Activated CD8-positive, alpha-beta T cell treated with anti-CD3 and anti-CD28 coated beads for 36 hours (primary cell): ENCODE results near the gene STAT2. TPM values are rescaled to one million over a fixed set of nuclear protein-coding genes. Genes with fewer than 3 reads are reported as not detected.

Experiments
- ATAC-seq: fragments of 200-7000 bp; cut with Tn5 transposase; one replicate; pipeline ENCODE4 v1.10.0; 2021; ENCODE audit warnings: mild to moderate bottlenecking, moderate library complexity
- CTCF ChIA-PET: fragments of 350-600 bp; sonication (Branson Sonifier 250); formaldehyde crosslinking; loops from one replicate; lab custom pipeline; 2021; ENCODE audit warnings: antibody characterized with exemption; lab: Charles Lee
- POLR2A ChIA-PET: fragments of 350-600 bp; sonication (Branson Sonifier 250); formaldehyde crosslinking; loops from one replicate; lab custom pipeline; 2021; ENCODE audit warnings: antibody characterized with exemption; lab: Charles Lee
- DNase-seq: peaks from one replicate; pipeline ENCODE4 v3.0.0-alpha.2; 2020
- H3K27ac Mint-ChIP-seq: one replicate; pipeline ENCODE4 v1.8.0; 2021; ENCODE audit warnings: mild to moderate bottlenecking, mixed read lengths
- H3K27me3 Mint-ChIP-seq: one replicate; pipeline ENCODE4 v1.8.0; 2021; ENCODE audit warnings: mixed read lengths
- H3K36me3 Mint-ChIP-seq: one replicate; pipeline ENCODE4 v1.8.0; 2021; ENCODE audit warnings: low read depth, mixed read lengths
- H3K4me1 Mint-ChIP-seq: one replicate; pipeline ENCODE4 v1.8.0; 2021; ENCODE audit warnings: low read depth, mixed read lengths
- H3K4me3 Mint-ChIP-seq: one replicate; pipeline ENCODE4 v1.8.0; 2021; ENCODE audit warnings: mild to moderate bottlenecking, moderate library complexity, mixed read lengths
- H3K9me3 Mint-ChIP-seq: one replicate; pipeline ENCODE4 v1.8.0; 2021; ENCODE audit warnings: mixed read lengths
- CTCF ChIP-seq: fragments of 200-600 bp; IDR thresholded peaks from one replicate; pipeline ENCODE4 v1.8.0; 2022; ENCODE audit warnings: antibody characterized with exemption, mild to moderate bottlenecking
- intact Hi-C: fragments of 100-400 bp; cut with micrococcal nuclease; formaldehyde crosslinking; loops from one replicate; pipeline ENCODE4 v1.10.0; 2022
- total RNA-seq, 2 experiments: library from RNA; stranded (reverse); gene quantifications; one replicate each; pipeline ENCODE4 v1.2.3, GENCODE V29; 2021

STAT2 gene
- total RNA-seq, 2 experiments from 2014 or later = 64.4 to 69.7 TPM

GRCh38 chr12:56375598-56376434 is 15.9 kb upstream of the STAT2 start:
- CTCF ChIA-PET = interaction anchor here (1.5 kb wide), 1 partner anchor 88 kb away, joined by 3 read pairs; no protein-coding TSS in a partner anchor
- Mint-ChIP-seq H3K4me1 (no peaks in the 10 kb centered on the region), H3K27me3 (no peaks in the 10 kb centered on the region), H3K27ac (no peak overlapping the region), H3K4me3 (no peak overlapping the region), H3K36me3 (no peaks in the 10 kb centered on the region), H3K9me3 (peaks cover 5% of the 10 kb centered on the region)
- intact Hi-C loops = no loop called here
- DNase-seq (no peak), ATAC-seq (no peak)
- no peak for TF ChIP-seq CTCF
- POLR2A ChIA-PET = no interaction called here

- no peaks in the 10 kb centered on the region for H3K36me3 Mint-ChIP-seq
- TF ChIP-seq CTCF = no peak
- H3K4me1 Mint-ChIP-seq = no peaks in the 10 kb centered on the region
- no peaks in the 10 kb centered on the region for H3K27me3 Mint-ChIP-seq
- peaks cover 5% of the 10 kb centered on the region for H3K9me3 Mint-ChIP-seq
- H3K4me3 Mint-ChIP-seq = no peak overlapping the region
- no peak for ATAC-seq
- DNase-seq = no peak
- ChIA-PET CTCF (interaction anchor here (1.5 kb wide), 1 partner anchor 89 kb away, joined by 3 read pairs; no protein-coding TSS in a partner anchor), POLR2A (interaction anchor here (0.7 kb wide), 1 partner anchor 66 kb away, joined by 4 read pairs; no protein-coding TSS in a partner anchor)
- intact Hi-C loops = no loop called here
- H3K27ac Mint-ChIP-seq = no peak overlapping the region
These were observed 15.1 kb upstream of the STAT2 start for GRCh38 chr12:56374726-56375597.

GRCh38 chr12:56373515-56373914 is 13.6 kb upstream of the STAT2 start:
- intact Hi-C loops = no loop called here

GRCh38 chr12:56366948-56367347 is 7.0 kb upstream of the STAT2 start:
- ATAC-seq = no peak
- ChIA-PET CTCF (interaction anchor here (1.0 kb wide), 1 partner anchor 9 kb away, joined by 3 read pairs; no protein-coding TSS in a partner anchor), POLR2A (no interaction called here)
- Mint-ChIP-seq H3K36me3 (no peaks in the 10 kb centered on the region), H3K27me3 (no peaks in the 10 kb centered on the region), H3K4me3 (no peak overlapping the region), H3K27ac (no peak overlapping the region), H3K9me3 (no peaks in the 10 kb centered on the region), H3K4me1 (no peaks in the 10 kb centered on the region)
- no peak for TF ChIP-seq CTCF
- DNase-seq = no peak
- intact Hi-C loops = no loop called here

More at GRCh38 chr12:56373515-56373914, 13.6 kb upstream of the STAT2 start:
- no peak overlapping the region for H3K27ac Mint-ChIP-seq
- H3K9me3 Mint-ChIP-seq = peaks cover 5% of the 10 kb centered on the region
- no peak overlapping the region for H3K4me3 Mint-ChIP-seq
- H3K4me1 Mint-ChIP-seq = no peaks in the 10 kb centered on the region
- ATAC-seq = no peak
- ChIA-PET CTCF (interaction anchor here (0.6 to 1.3 kb wide), 2 partner anchors 91 to 133 kb away, joined by 3 read pairs; no protein-coding TSS in a partner anchor), POLR2A (interaction anchor here (0.6 kb wide), 1 partner anchor 27 kb away, joined by 3 read pairs; no protein-coding TSS in a partner anchor)
- TF ChIP-seq CTCF = no peak
- H3K36me3 Mint-ChIP-seq = no peaks in the 10 kb centered on the region
- no peak for DNase-seq
- no peaks in the 10 kb centered on the region for H3K27me3 Mint-ChIP-seq
